PC-9 (cell line): ENCODE data around the gene CTBP2. TPM values are rescaled to one million over a fixed set of nuclear protein-coding genes. Genes with fewer than 3 reads are reported as not detected.

Experiments used
- BruUV-seq: library from RNA; stranded (reverse); fragments of 400-500 nt; replicated peaks from 2 replicates; lab custom pipeline; 2021; lab: Mats Ljungman, UMichigan
- CTCF ChIA-PET: fragments of 300-600 bp; sonication (Branson Sonifier 250); formaldehyde crosslinking; loops from one replicate; lab custom pipeline; 2022; ENCODE audit warnings: antibody characterized with exemption; lab: Charles Lee
- POLR2A ChIA-PET: fragments of 300-600 bp; sonication (Branson Sonifier 250); formaldehyde crosslinking; loops from one replicate; lab custom pipeline; 2022; ENCODE audit warnings: antibody characterized with exemption; ENCODE audit not compliant: unreplicated experiment; lab: Charles Lee
- DNase-seq, 2 experiments: peaks; one replicate each; pipeline versions ENCODE4 v3.0.0 to v3.0.0-alpha.2; 2015 to 2022; ENCODE audit warnings: mixed read lengths in 1 of 2
- H2AFZ ChIP-seq: fragments of 200-600 bp; sonication (generic); 2 replicates; pipeline ENCODE4 v1.8.1; 2017; ENCODE audit warnings: antibody characterized with exemption
- H3F3A ChIP-seq: fragments of 200-600 bp; sonication (generic); 2 replicates; pipeline ENCODE4 v1.8.1; 2017; ENCODE audit warnings: antibody characterized with exemption, mild to moderate bottlenecking, low read depth; ENCODE audit not compliant: insufficient read depth
- H3K27ac ChIP-seq: fragments of 200-600 bp; sonication (generic); 2 replicates; pipeline ENCODE4 v1.6.1; 2016; ENCODE audit warnings: mixed run types
- H3K27me3 ChIP-seq: fragments of 200-600 bp; sonication (generic); 2 replicates; pipeline ENCODE4 v1.6.1; 2016; ENCODE audit warnings: low read depth, mixed run types; ENCODE audit not compliant: insufficient read depth
- H3K36me3 ChIP-seq: fragments of 200-600 bp; sonication (generic); 2 replicates; pipeline ENCODE4 v1.6.1; 2016; ENCODE audit warnings: low read depth, mixed run types
- H3K4me1 ChIP-seq: fragments of 200-600 bp; sonication (generic); replicated peaks from 2 replicates; pipeline ENCODE4 v1.6.1; 2016; ENCODE audit warnings: mixed run types; ENCODE audit not compliant: insufficient read depth
- H3K4me2 ChIP-seq: fragments of 200-600 bp; sonication (generic); 2 replicates; pipeline ENCODE4 v1.6.1; 2017; ENCODE audit warnings: mixed run types
- H3K4me3 ChIP-seq: fragments of 200-600 bp; sonication (generic); 2 replicates; pipeline ENCODE4 v1.6.1; 2016; ENCODE audit warnings: mixed run types
- H3K79me2 ChIP-seq: fragments of 200-600 bp; sonication (generic); 2 replicates; pipeline ENCODE4 v1.6.1; 2017; ENCODE audit warnings: low read depth, mixed run types
- H3K9me2 ChIP-seq: fragments of 200-600 bp; sonication (generic); 2 replicates; pipeline ENCODE4 v1.8.1; 2017; ENCODE audit warnings: mild to moderate bottlenecking; ENCODE audit not compliant: insufficient read depth
- H3K9me3 ChIP-seq: fragments of 200-600 bp; sonication (generic); 2 replicates; pipeline ENCODE4 v1.8.1; 2016; ENCODE audit warnings: low read depth; ENCODE audit not compliant: insufficient read depth
- H4K20me1 ChIP-seq: fragments of 200-600 bp; sonication (generic); 2 replicates; pipeline ENCODE4 v1.8.1; 2017; ENCODE audit not compliant: insufficient read depth
- CTCF ChIP-seq: fragments of 200-600 bp; sonication (generic); conservative IDR thresholded peaks from 2 replicates; pipeline ENCODE4 v1.6.1; 2017; ENCODE audit warnings: mixed run types, antibody characterized with exemption, mild to moderate bottlenecking, moderate library complexity
- EZH2 ChIP-seq: fragments of 200-600 bp; sonication (generic); IDR thresholded peaks from 2 replicates; pipeline ENCODE4 v1.8.0; 2017; ENCODE audit warnings: antibody characterized with exemption, low read depth
- intact Hi-C: fragments of 100-400 bp; cut with micrococcal nuclease; formaldehyde crosslinking; loops from one replicate; pipeline ENCODE4 v1.10.0; 2022; ENCODE audit not compliant: unreplicated experiment
- total RNA-seq: library from RNA; stranded (reverse); gene quantifications from 2 replicates; pipeline ENCODE4 v1.2.3, GENCODE V29; 2021

CTBP2 gene
- total RNA-seq, 1 experiment from 2014 or later = 60.5 TPM

- Histone ChIP-seq H3K4me1 (no peaks in the 10 kb centered on the region), H3K9me2 (no peaks in the 10 kb centered on the region), H3K4me3 (no peak overlapping the region), H3K27me3 (no peaks in the 10 kb centered on the region), H2AFZ (no peak overlapping the region), H3K4me2 (no peak overlapping the region), H3K9me3 (no peaks in the 10 kb centered on the region), H3K27ac (no peak overlapping the region), H3K79me2 (peaks cover 98% of the 10 kb centered on the region), H3K36me3 (peaks cover 7% of the 10 kb centered on the region; the same call in 1 of the 2 replicates), H4K20me1 (peaks cover 77% of the 10 kb centered on the region), H3F3A (no peaks in the 10 kb centered on the region)
- ChIA-PET POLR2A (no interaction called here), CTCF (no interaction called here)
- DNase-seq = no peak
- intact Hi-C loops = no loop called here
- TF ChIP-seq EZH2 = no peak
- TF ChIP-seq CTCF = no peak
- BruUV-seq = no TSS peak
Observed at GRCh38 chr10:125149036-125149679, 11.2 kb downstream of the CTBP2 start.

GRCh38 chr10:125148528-125148927, 11.8 kb downstream of the CTBP2 start:
- POLR2A ChIA-PET = no interaction called here
- peaks cover 76% of the 10 kb centered on the region for H4K20me1 ChIP-seq
- intact Hi-C loops = no loop called here

GRCh38 chr10:125147971-125148439, 12.4 kb downstream of the CTBP2 start:
- Histone ChIP-seq H4K20me1 (peaks cover 77% of the 10 kb centered on the region), H3K9me3 (no peaks in the 10 kb centered on the region), H3F3A (no peaks in the 10 kb centered on the region), H3K36me3 (peaks cover 7% of the 10 kb centered on the region; the same call in 1 of the 2 replicates), H3K27ac (no peak overlapping the region), H3K4me1 (no peaks in the 10 kb centered on the region), H3K27me3 (no peaks in the 10 kb centered on the region), H3K4me2 (no peak overlapping the region), H3K9me2 (no peaks in the 10 kb centered on the region), H2AFZ (no peak overlapping the region), H3K79me2 (peaks cover 98% of the 10 kb centered on the region), H3K4me3 (no peak overlapping the region)
- DNase-seq = no peak
- TF ChIP-seq CTCF (no peak), EZH2 (no peak)
- no TSS peak for BruUV-seq
- CTCF ChIA-PET = no interaction called here
- POLR2A ChIA-PET = no interaction called here
- intact Hi-C loops = loop anchor here (1.0 kb wide), 1 partner anchor 19 kb away; no protein-coding TSS in a partner anchor

More at GRCh38 chr10:125148528-125148927, 11.8 kb downstream of the CTBP2 start:
- CTCF ChIA-PET = no interaction called here
- no peak for TF ChIP-seq EZH2
- no peak for TF ChIP-seq CTCF
- H3K9me3 ChIP-seq = no peaks in the 10 kb centered on the region
- no TSS peak for BruUV-seq
- peaks cover 98% of the 10 kb centered on the region for H3K79me2 ChIP-seq
- H3K36me3 ChIP-seq = peaks cover 7% of the 10 kb centered on the region; the same call in 1 of the 2 replicates
- no peak overlapping the region for H2AFZ ChIP-seq
- H3K27ac ChIP-seq = no peak overlapping the region
- no peak overlapping the region for H3K4me2 ChIP-seq
- no peak for DNase-seq
- H3K27me3 ChIP-seq = no peaks in the 10 kb centered on the region
- H3K4me1 ChIP-seq = no peaks in the 10 kb centered on the region
- H3F3A ChIP-seq = no peaks in the 10 kb centered on the region
- H3K9me2 ChIP-seq = no peaks in the 10 kb centered on the region
- no peak overlapping the region for H3K4me3 ChIP-seq
